GF-D8 (cell line): ENCODE measurements around the gene MORN5.

Experiments
- DNase-seq: peaks from one replicate; lab custom pipeline; 2025; lab: John Stamatoyannopoulos, UW

The MORN5 gene

DNA sequence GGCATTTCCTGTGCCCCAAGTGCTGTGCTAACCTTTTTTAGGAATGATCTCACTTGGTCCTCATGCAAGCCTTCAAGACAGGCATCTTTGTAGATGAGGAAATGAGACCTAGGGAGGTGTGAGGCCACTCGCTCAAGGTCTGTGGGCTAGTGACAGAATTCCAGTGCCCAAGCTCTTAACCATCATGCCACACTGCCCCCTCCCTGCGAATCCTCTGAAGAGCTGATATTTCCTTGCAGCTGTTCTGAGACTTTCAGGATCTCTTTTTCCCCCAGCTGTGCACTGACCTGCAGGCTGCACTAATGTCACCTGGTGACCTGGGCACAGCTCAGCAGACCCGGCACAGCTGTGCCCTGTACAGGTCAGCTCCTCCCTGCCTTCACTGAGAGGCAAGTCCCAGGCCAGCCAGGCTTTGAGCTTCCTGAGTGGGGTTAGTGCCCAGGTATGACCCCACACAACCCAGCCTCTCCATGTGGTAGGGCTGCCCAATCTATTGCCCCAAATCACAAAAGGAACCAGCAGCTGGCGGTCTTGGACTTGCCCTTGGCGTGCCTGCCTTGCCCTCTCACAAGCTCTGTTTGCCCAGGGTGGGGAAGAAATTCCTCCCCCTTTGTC, 32.7 kb downstream of the MORN5 start:
- no peak for DNase-seq

GRCh38 chr9:122192914-122193525, 33.3 kb downstream of the MORN5 start:
- DNase-seq: no peak

GRCh38 chr9:122193651-122194050, 33.9 kb downstream of the MORN5 start:
- DNase-seq: no peak

DNA sequence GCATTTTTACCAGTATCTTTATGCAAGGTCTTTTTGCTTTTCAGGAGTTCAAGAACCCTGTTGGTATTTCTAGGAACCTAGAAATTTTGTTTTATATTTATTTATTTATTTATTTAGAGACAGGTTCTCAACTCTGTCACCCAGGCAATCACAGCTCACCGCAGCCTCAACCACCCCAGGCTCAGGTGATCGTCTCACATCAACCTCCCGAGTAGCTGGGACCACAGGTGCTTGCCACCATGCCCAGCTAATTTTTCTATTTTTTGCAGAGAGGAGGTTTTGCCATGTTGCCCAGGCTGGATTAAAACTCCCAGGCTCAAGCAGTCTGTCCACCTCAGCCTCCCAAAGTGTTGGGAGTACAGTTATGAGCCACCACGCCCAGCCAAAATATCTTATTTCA, 36.2 kb downstream of the MORN5 start:
- no peak for DNase-seq

GRCh38 chr9:122197426-122197825, 37.7 kb downstream of the MORN5 start:
- DNase-seq: no peak

DNA sequence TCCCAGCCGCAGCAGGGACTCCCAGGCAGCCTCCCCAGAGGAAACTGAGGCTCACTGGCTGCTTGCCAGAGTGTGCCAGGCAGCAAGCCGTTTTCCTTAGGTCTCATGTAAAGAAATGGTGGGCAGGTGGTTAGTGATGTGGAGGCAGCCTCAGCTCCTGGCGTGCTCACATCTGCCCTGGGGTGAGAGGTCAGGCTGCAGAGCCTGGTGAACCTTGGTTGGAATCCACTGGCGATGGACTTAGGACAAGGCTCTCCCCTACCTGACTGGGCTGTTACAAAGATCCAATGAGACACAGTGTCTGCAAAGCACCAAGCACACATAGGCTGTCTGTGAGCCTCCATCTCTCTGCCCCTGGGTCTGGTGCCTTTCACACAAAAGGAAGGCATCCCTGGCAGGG, 38.2 kb downstream of the MORN5 start:
- no peak for DNase-seq

GRCh38 chr9:122200960-122201595, 41.4 kb downstream of the MORN5 start:
- no peak for DNase-seq

DNA sequence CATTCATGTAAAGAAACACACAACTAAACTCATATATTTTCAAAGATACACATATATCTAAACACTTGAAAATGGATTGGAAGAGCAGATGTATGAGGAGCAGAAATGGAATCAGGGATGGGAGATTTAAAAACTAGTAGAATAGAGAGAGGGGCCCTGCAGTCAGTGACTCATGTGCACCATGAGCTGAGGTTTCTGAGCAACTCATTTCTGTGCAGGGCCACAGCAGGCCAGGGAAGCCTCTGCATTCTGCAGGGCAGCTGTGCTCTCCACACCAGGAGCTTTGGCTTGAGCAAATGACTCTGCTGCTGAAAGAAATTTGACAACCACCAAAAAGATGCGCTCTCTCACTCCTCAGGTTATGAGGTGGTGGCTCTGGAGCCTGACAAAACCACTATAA, 41.9 kb downstream of the MORN5 start:
- no peak for DNase-seq

GRCh38 chr9:122202111-122202510, 42.4 kb downstream of the MORN5 start:
- DNase-seq: no peak

DNA sequence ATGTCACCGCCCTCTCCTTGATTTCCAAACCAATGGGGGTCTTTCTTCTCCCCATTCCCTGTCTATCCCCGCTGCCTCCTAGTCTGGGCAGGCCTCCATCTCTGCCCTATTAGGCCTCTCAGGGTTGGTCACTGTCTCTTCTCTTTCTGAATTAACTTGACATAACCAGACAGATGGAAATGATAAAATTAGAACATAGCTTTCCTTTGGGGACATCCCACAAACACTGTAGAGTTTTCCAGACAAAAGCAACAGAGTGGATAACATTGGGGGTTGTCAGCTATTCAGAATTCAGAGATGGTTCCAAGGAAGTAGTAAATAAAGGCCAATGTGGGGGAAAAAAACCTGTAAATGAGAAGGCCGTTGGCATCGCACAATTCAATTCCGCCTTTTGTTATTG, 44.3 kb downstream of the MORN5 start:
- no peak for DNase-seq

DNA sequence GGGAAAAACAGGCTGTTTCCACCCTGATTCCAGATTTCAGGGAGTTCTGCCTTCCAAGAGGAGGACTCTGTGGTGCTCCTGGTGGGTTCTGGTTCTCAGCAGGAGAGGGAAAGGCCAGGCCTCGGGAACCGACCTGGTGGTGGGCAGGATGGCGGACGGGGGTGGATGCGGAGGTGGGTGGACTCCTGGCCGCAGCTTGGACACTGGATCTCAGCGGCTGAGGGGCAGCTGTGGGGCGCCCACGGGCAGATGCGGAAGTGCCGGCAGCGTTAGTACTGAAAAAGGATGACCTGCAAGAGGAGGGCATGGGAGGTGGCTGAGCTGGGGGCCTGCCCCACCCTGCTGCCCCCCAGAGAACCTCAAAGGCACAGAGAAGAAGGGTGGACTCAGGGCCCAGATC, 44.8 kb downstream of the MORN5 start:
- DNase-seq: no peak

- DNase-seq: no peak
Measured at GRCh38 chr9:122205176-122205575, 45.5 kb downstream of the MORN5 start.

GRCh38 chr9:122206118-122207046, 46.7 kb downstream of the MORN5 start:
- DNase-seq: no peak

DNA sequence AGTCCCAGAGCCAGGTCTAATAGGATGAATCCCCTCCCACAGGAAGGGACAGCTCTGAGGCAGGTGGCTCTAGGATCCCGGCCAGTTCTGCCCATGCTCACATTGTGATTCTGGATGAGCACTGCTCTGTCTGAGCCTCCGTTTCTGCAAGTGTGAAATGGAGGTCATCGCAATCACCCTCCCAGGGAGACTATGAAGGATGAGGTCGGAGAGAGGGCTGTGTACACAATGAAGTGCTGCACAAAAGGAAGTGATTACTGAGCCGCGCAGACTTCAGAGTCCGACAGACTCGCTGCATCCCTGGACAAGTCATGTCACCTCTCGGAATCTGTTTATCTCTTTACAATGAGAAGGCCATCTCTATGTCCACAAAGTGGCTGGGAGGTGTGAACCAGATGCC, 47.4 kb downstream of the MORN5 start:
- no peak for DNase-seq

GRCh38 chr9:122209451-122209850, 49.7 kb downstream of the MORN5 start:
- DNase-seq: no peak

GRCh38 chr9:122212473-122213004, 52.8 kb downstream of the MORN5 start:
- no peak for DNase-seq

- no peak for DNase-seq
Measured at GRCh38 chr9:122213102-122213588, 53.4 kb downstream of the MORN5 start.

GRCh38 chr9:122213589-122214413, 54.1 kb downstream of the MORN5 start:
- peak; percentile 74 for DNase-seq

GRCh38 chr9:122214507-122214906, 54.8 kb downstream of the MORN5 start:
- no peak for DNase-seq

GRCh38 chr9:122215663-122216062, 56.0 kb downstream of the MORN5 start:
- DNase-seq: no peak

- no peak for DNase-seq
Measured at GRCh38 chr9:122216138-122216797, 56.6 kb downstream of the MORN5 start.
